BE2C (cell line): Measurements from ENCODE around the gene SIGLEC8.
A peak's percentile ranks its signal among the peaks of the same experiment; 100 is the strongest.

Experiments used
- DNase-seq: peaks from one replicate; pipeline ENCODE4 v3.0.0-alpha.2; 2020
- H3K27me3 ChIP-seq: fragments of 250-450 bp; sonication (Bioruptor Pico); 2 replicates; pipeline ENCODE4 v1.5.1; 2020; ENCODE audit warnings: mild to moderate bottlenecking
- H3K36me3 ChIP-seq: fragments of 250-450 bp; sonication (Bioruptor Pico); 2 replicates; pipeline ENCODE4 v1.5.1; 2020; ENCODE audit warnings: mild to moderate bottlenecking
- H3K4me1 ChIP-seq: fragments of 250-450 bp; sonication (Bioruptor Pico); 2 replicates; pipeline ENCODE4 v1.5.1; 2020
- H3K4me3 ChIP-seq: 2 replicates; pipeline ENCODE4 v1.5.1; 2011; ENCODE audit warnings: low read depth, low read length
- H3K9me3 ChIP-seq: fragments of 250-450 bp; sonication (Bioruptor Pico); 2 replicates; pipeline ENCODE4 v1.5.1; 2020
- CTCF ChIP-seq: IDR thresholded peaks from 2 replicates; pipeline ENCODE4 v1.5.1; 2012; ENCODE audit warnings: mild to moderate bottlenecking, low read depth, low read length

Gene SIGLEC8

GRCh38 chr19:51434456-51434855, 23.8 kb downstream of the SIGLEC8 start:
- no peaks in the 10 kb centered on the region for H3K9me3 ChIP-seq
- TF ChIP-seq CTCF, result no peak
- no peaks in the 10 kb centered on the region for H3K36me3 ChIP-seq
- H3K4me1 ChIP-seq, result no peaks in the 10 kb centered on the region
- H3K27me3 ChIP-seq, result peaks cover 26% of the 10 kb centered on the region
- no peak overlapping the region for H3K4me3 ChIP-seq
- no peak for DNase-seq

- no peaks in the 10 kb centered on the region for H3K36me3 ChIP-seq
- no peak for TF ChIP-seq CTCF
- no peak for DNase-seq
- H3K9me3 ChIP-seq, result no peaks in the 10 kb centered on the region
- H3K4me1 ChIP-seq, result no peaks in the 10 kb centered on the region
- H3K27me3 ChIP-seq, result peaks cover 36% of the 10 kb centered on the region
- H3K4me3 ChIP-seq, result no peak overlapping the region
Measured at GRCh38 chr19:51433043-51433442, 25.2 kb downstream of the SIGLEC8 start.

- no peak for TF ChIP-seq CTCF
- H3K4me1 ChIP-seq, result no peaks in the 10 kb centered on the region
- H3K36me3 ChIP-seq, result no peaks in the 10 kb centered on the region
- H3K4me3 ChIP-seq, result no peak overlapping the region
- DNase-seq, result no peak
- H3K27me3 ChIP-seq, result peaks cover 31% of the 10 kb centered on the region
- no peaks in the 10 kb centered on the region for H3K9me3 ChIP-seq
Measured at GRCh38 chr19:51431124-51431523, 27.1 kb downstream of the SIGLEC8 start.

GRCh38 chr19:51430221-51430620, 28.0 kb downstream of the SIGLEC8 start:
- H3K4me1 ChIP-seq, result no peaks in the 10 kb centered on the region
- TF ChIP-seq CTCF, result no peak
- H3K27me3 ChIP-seq, result peaks cover 30% of the 10 kb centered on the region
- no peaks in the 10 kb centered on the region for H3K36me3 ChIP-seq
- DNase-seq, result no peak
- no peaks in the 10 kb centered on the region for H3K9me3 ChIP-seq
- no peak overlapping the region for H3K4me3 ChIP-seq

- no peak for TF ChIP-seq CTCF
- Histone ChIP-seq H3K27me3 (peaks cover 19% of the 10 kb centered on the region), H3K36me3 (no peaks in the 10 kb centered on the region), H3K4me3 (no peak overlapping the region), H3K4me1 (no peaks in the 10 kb centered on the region), H3K9me3 (no peaks in the 10 kb centered on the region)
- no peak for DNase-seq
Measured at GRCh38 chr19:51427201-51427600, 31.1 kb downstream of the SIGLEC8 start.

GRCh38 chr19:51422053-51422448, 36.2 kb downstream of the SIGLEC8 start:
- H3K36me3 ChIP-seq, result no peaks in the 10 kb centered on the region
- H3K27me3 ChIP-seq, result no peaks in the 10 kb centered on the region; the same call in 1 of the 2 replicates
- peak; percentile 97 for TF ChIP-seq CTCF
- DNase-seq, result peak; percentile 84
- no peak overlapping the region for H3K4me3 ChIP-seq
- no peaks in the 10 kb centered on the region for H3K4me1 ChIP-seq
- H3K9me3 ChIP-seq, result no peaks in the 10 kb centered on the region
